Coronary artery (tissue), 2 donors: ENCODE measurements around the gene RMI2.

ENCODE experiments used
- DNase-seq: peaks from one replicate; pipeline ENCODE4 v3.0.0-alpha.2; 2017; ENCODE audit warnings: low spot score
- H3K27ac ChIP-seq, 2 donors: fragments of 200-600 bp; sonication (generic); one replicate each; pipeline ENCODE4 v1.5.1; 2016 to 2019
- H3K4me3 ChIP-seq: fragments of 200-600 bp; sonication (generic); 2 replicates; pipeline ENCODE4 v1.5.1; 2016; ENCODE audit warnings: mild to moderate bottlenecking, moderate library complexity
- CTCF ChIP-seq: fragments of 200-600 bp; sonication (generic); IDR thresholded peaks from one replicate; pipeline ENCODE4 v1.5.1; 2019; ENCODE audit warnings: antibody characterized with exemption

RMI2 gene

GRCh38 chr16:11316331-11317015 is 28.8 kb upstream of the RMI2 start:
- no peak overlapping the region for H3K27ac ChIP-seq
- no peak for TF ChIP-seq CTCF
- H3K4me3 ChIP-seq = no peak overlapping the region
- no peak for DNase-seq

GRCh38 chr16:11318817-11319216 is 26.4 kb upstream of the RMI2 start:
- DNase-seq = no peak
- no peak overlapping the region for H3K4me3 ChIP-seq
- H3K27ac ChIP-seq = no peak overlapping the region
- TF ChIP-seq CTCF = no peak

GRCh38 chr16:11319529-11320146 is 25.6 kb upstream of the RMI2 start:
- no peak for DNase-seq
- H3K27ac ChIP-seq = no peak overlapping the region
- TF ChIP-seq CTCF = no peak
- H3K4me3 ChIP-seq = no peak overlapping the region

- no peak for TF ChIP-seq CTCF
- Histone ChIP-seq H3K4me3 (no peak overlapping the region), H3K27ac (no peak overlapping the region)
- no peak for DNase-seq
Measured at GRCh38 chr16:11320170-11320569, 25.1 kb upstream of the RMI2 start.

- DNase-seq = no peak
- Histone ChIP-seq H3K4me3 (no peak overlapping the region), H3K27ac (no peak overlapping the region)
- TF ChIP-seq CTCF = no peak
Measured at GRCh38 chr16:11321662-11322061, 23.6 kb upstream of the RMI2 start.

GRCh38 chr16:11322823-11323222 is 22.4 kb upstream of the RMI2 start:
- H3K4me3 ChIP-seq = no peak overlapping the region
- no peak for DNase-seq
- TF ChIP-seq CTCF = no peak
- no peak overlapping the region for H3K27ac ChIP-seq
